Choroid plexus epithelial cell (primary cell): ENCODE measurements around the gene ESPNL.

Source experiments
- DNase-seq: peaks from one replicate; pipeline ENCODE4 v3.0.0-alpha.2; 2010; ENCODE audit warnings: low read depth
- H3K4me3 ChIP-seq: 2 replicates; pipeline ENCODE4 v1.5.1; 2011; ENCODE audit warnings: low read depth, mild to moderate bottlenecking, control low read depth, low read length, moderate library complexity
- CTCF ChIP-seq: conservative IDR thresholded peaks from 2 replicates; pipeline ENCODE4 v1.5.1; 2011; ENCODE audit warnings: low read depth, mild to moderate bottlenecking, control low read depth, inconsistent platforms, low read length, moderate library complexity

Gene ESPNL

GRCh38 chr2:238139196-238140039 lies 39.3 kb downstream of the ESPNL start:
- H3K4me3 ChIP-seq: no peak overlapping the region
- TF ChIP-seq CTCF: peak; percentile 50
- no peak for DNase-seq

GRCh38 chr2:238140040-238140439 lies 39.9 kb downstream of the ESPNL start:
- no peak overlapping the region for H3K4me3 ChIP-seq
- no peak for TF ChIP-seq CTCF
- DNase-seq: no peak

GRCh38 chr2:238140721-238141540 lies 40.8 kb downstream of the ESPNL start:
- DNase-seq: no peak
- no peak overlapping the region for H3K4me3 ChIP-seq
- no peak for TF ChIP-seq CTCF

GRCh38 chr2:238141541-238142318 lies 41.6 kb downstream of the ESPNL start:
- no peak for TF ChIP-seq CTCF
- H3K4me3 ChIP-seq: no peak overlapping the region
- no peak for DNase-seq

- no peak for TF ChIP-seq CTCF
- no peak for DNase-seq
- no peak overlapping the region for H3K4me3 ChIP-seq
These were observed 42.5 kb downstream of the ESPNL start for GRCh38 chr2:238142382-238143205.
